ENCODE data around the gene KCNG2.
"Not testable (repeated sequence)": the region's sequence is repeated elsewhere in the genome, so short reads cannot be mapped to it uniquely, and the experiment has no call there.

KCNG2 gene

DNA sequence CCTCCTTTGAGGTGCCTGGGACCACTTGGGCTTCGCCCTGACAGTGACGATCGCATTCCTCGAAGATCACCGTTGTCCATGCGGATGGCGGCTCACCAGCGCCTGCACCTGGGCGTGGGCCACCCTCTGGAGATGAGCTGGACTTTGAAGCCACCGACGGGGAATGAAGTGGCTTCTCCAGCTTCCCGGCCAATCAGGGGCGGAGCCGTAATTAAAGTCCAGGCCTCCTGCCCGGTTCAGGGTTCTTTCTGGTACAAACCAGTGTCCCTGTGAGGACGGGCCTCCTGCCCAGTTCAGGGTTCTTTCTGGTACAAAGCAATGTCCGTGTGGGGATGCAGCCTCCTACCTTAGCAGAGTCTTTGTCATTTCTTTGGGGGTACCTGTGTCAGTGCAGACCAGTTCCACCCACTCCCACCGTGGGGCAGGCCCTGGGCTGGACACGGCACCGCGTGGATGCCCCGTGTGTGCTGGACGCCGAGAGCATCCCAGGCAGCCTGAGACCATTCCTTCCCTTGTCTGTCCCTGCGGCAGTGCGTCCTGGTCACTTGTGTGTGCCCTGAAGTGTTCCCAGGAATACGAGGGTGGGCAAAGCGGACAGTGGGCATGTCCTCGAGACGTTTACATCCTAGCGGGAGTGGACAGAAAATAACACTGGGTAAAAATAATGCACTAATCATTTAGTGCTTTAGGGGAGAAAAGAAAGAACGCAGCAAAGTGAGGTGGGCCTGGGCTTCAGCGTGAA, 55.0 kb downstream of the KCNG2 start:
- no peak for DNase-seq (ENCODE audit: low read depth, low spot score)

DNA sequence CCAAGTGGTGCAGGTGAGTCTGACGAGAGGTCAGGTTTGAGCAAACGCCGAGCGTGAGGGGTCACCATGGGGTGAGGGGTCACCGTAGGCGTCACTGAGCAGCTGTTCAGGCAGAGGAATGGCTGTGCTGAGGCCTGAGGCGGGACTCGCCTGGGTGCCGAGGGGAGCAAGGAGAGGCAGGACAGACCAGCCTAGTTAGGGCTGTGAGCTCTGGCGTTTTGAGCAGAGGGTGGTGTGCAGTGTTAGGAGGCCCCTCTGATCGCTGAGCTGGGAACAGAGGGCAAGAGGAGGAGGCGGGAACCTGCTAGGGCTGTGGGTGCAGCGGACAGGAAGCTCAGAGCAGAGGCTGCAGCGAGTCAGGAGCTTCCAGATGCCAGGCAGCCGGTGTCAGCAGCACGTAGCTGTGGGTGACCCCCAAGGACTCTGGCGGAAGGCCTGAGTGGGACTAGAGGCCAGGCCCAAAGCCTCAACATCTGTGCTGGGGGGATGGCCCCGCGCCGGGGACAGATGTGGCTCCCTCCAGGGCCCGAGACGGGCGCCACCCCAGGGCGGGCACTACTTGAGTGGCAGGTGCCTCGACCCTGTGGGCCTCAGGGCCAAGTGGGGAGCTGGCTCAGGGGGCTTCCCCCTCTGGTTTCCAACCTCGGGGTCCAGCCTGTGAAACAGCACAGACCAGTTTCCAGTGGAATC, 55.7 kb downstream of the KCNG2 start:
- DNase-seq (ENCODE audit: low read depth, low spot score) = no peak

DNA sequence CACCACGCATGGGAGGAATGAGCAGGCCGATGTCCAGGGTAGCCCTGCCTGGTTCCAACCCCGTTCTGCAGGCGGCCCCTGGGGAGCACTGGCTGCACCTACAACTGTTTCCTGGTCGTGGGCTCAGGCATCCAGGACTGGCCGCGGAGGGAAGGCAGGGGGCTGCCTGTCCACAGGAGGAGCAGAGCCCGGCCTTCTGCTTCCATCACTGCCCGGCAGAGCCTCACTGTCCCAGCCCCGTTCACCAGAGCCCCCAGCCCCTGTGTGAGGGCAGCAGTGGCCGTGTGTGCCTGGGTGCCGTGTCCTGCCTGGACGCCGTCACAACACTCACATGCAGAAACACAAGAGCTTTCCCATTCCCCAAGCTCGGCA, 56.2 kb downstream of the KCNG2 start:
- DNase-seq (ENCODE audit: low read depth, low spot score) = no peak

DNA sequence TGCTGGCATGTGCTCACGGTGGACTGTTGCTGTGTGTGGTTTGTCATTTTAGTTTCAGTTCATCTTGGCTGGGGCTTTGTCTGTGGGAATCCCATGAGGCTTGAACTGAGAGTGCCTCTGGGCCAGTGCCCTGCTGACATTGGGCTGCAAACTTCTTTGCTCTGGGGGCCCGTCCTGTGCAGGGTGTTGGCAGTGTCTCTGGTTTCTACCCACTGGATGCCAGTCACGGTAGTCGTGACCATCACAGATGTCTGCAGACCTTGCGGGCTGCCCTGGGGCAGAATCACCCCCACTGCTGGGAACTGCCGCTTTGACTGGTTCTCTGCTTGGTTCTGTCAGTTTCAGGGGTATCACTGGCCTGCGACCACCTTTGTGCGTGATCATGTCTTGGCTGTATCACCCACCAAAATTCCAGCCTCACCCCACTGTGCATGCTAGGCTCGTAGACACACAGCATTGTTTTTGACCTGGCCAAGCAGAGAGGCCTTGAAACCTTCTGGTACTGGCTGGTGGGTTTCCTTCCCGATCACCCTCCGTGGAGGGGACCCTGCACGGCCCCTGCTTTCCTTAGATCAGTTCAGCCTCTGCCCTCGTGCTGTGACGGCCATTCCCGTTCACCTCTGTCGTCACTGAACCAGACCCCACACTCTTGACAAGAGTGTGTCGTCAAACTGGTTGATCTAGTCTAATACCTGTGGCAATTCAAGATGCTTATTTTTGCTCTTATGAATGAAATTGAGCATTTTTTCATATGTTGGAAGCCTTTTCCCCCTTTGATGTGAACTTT, 57.6 kb downstream of the KCNG2 start:
- no peak for DNase-seq (ENCODE audit: low read depth, low spot score)

DNA sequence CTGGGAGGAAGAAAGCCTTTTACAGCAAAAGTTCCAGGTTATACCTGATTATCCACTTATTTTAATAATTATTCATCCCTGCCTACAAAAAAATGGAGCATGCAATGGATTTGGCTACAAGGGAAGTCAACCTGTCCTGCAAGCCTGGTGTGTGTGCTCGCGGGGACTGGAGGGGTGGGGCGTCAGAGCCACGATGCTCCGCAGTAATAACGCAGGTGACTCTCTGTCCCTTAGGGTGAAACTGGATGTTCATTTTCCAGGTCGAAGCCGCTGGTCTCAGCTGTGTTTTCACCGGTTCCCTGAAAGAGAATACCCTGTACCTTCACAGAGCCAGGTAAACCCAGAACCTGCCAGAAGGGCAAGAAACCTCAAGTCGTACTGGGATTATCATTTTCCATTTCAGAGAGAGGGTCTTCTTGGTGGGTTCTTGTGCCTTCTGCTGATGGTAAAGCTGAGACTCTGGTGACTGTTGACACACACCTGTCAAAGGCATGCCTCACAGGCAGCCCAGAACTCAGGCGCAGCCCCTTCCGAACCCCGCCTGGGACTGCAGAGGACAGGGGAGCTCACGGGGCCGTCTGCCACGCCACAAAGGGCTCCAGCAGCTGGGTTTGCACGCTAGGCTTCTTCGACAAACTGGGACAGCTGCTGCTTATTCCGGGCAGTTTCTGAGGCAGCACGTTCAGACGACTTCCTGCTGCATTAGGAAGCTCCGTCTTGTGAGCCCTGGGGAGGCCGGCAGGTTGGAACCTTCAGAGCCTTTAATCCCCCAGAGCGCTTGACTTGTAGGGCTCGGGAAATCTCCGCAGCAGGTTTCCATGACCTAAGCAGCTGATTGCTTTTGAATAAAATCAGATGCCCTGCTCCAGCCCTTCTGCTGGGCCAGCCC, 58.6 kb downstream of the KCNG2 start:
- no peak for DNase-seq (ENCODE audit: low read depth, low spot score)

DNA sequence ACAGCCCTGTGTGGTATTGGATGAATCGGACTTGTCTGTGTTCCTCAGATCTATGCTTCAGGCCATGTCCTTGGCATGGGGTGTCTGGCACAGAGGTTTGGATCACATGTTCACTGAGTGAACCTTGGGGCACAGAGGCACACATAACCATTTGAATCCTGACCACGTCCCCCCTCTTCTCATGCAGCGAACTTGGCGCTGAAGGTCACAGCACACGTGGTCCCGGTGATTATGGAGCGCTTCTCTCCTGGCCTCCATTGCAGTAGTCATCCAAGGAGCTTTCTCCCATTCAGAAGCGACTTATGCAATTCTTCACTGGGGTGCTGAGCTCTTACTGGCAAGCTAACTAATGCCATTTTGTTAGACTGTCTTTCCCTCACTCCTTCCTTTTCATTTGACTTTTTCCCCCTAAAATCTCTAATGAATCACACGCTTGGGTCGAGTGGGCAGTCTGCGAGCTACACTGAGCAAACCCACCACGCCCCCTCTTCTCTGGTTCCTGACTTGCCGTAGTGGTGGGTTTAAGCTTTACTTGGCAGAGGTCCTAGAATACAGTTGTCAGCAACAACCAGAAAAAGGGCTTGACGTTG, 59.4 kb downstream of the KCNG2 start:
- DNase-seq (ENCODE audit: low read depth, low spot score) = no peak

DNA sequence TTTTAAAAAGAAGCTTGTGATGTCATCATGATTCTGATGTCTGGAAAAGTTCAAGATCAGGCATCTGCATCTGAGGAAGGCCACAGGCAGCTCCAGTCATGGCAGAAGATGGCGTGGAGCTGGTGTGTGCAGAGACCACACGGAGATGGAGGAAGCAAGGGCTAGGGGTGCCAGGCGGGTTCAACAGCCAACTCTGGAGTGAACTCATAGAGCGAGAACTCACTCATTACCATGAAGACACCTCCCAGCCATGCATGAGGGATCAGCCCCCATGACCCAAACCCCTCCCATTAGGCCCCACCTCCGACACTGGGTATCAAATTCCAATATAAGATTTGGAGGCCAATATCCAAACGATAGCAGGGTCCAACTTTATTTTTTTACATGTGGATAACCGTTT, 61.6 kb downstream of the KCNG2 start:
- no peak for DNase-seq (ENCODE audit: low read depth, low spot score)

DNA sequence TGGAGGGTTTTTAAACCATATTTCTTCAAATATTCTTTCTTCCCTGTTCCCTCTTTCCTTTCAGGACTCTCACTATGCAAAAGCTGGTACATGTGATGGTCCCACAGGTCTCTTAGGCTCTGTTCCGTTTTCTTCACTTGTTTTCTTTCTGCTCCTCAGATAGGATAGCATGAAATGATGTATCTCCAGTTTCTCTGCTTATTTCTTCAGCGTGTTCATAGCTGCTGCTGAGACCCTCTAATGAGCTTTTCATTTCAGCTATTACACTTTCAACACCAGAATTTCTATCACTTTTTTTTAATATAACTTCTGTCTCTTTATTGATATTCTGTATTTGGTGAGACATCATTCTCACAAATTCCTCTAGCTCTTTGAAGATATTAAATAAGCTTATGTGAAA, 63.9 kb downstream of the KCNG2 start:
- no peak for DNase-seq (ENCODE audit: low read depth, low spot score)

DNA sequence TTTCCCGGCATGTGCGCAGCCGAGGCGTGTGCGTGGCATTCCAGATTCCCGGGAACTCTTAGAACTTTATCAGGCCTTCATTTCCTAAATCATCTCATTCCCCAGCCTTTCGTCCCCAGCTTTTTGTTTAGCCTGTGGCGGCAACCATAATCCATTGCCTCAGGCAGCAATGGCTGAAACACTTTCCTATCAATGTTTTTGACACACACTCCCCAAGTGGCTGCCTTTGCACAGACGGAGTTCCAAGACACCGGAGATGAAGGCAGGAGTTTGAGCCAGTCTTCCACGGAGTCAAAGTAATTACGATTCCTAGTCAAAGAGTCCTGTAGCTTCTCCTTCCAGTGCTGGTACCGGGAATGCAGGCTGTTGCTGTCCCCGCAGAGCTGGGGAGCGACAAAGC, 64.8 kb downstream of the KCNG2 start:
- no peak for DNase-seq (ENCODE audit: low read depth, low spot score)

DNA sequence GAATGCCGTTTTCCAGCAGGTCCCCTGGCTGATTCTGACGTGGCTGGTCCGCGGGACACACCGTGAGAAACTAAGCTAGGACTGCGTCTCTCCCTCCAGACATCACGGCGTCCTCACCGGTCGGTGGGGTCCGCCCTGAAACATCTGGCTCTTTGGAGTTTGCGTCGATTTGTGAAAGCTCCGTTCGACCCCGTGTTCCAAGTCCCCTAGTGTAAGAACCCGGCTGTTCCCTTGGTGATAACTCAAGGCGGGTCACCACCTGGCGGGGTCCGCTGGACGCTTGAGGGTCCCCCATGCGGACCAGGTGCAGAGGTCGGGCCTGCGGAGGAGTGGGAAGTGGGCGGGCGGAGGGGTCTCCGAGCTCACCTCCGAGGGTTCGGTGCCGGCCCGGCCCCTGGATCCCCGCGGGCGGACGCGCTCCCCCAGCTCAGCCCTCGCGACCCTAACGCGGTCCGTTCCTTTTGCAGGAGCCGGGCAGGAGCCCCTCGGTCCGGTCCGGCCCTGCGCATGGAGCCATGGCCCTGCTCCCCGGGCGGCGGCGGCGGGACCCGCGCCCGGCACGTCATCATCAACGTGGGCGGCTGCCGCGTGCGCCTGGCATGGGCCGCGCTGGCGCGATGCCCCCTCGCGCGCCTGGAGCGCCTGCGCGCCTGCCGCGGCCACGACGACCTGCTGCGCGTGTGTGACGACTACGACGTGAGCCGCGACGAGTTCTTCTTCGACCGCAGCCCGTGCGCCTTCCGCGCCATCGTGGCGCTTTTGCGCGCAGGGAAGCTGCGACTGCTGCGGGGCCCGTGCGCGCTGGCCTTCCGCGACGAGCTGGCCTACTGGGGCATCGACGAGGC, 65.6 kb downstream of the KCNG2 start:
- DNase-seq (ENCODE audit: low read depth, low spot score) = no peak

DNA sequence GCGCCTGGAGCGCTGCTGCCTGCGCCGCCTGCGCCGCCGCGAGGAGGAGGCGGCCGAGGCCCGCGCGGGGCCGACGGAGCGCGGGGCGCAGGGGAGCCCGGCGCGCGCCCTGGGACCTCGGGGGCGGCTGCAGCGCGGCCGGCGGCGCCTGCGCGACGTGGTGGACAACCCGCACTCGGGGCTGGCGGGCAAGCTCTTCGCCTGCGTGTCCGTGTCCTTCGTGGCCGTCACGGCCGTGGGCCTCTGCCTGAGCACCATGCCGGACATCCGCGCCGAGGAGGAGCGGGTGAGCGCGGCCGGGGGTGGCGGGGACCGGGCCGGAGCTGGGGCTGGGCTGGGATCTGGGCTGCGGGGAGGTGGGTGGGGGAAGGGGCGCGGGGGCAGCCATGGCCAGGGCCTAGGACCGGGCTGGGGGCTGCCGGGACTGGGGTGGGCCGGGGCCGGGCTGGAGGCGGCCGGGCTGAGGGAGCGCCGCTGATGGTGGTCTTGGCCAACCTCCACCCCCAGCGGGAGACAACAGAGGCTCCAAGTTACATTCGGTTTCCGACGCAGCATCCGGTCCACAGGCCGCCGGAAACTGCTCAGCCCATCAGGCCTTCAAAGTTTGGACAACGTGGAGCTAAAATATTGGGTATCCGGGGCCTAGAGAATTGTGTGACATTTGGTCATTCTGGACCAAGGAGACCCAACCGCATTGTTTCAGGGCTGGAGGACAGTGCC, 66.4 kb downstream of the KCNG2 start:
- DNase-seq (ENCODE audit: low read depth, low spot score) = no peak

DNA sequence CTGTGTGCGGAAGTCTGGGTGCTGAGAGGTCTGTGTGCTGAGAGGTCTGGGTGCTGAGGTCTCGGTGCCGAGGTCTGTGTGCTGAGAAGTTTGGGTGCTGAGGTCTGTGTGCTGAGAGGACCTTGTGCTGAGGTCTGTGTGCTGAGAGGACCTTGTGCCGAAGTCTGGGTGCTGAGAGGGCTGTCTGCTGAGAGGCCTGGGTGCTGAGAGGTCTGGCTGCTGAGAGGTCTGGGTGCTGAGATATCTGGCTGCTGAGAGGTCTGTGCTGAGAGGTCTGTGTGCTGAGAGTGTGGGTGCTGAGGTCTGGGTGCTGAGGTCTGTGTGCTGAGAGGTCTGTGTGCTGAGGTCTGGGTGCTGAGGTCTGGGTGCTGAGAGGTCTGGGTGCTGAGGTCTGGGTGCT, 67.2 kb downstream of the KCNG2 start:
- not testable (repeated sequence) for DNase-seq (ENCODE audit: low read depth, low spot score)

DNA sequence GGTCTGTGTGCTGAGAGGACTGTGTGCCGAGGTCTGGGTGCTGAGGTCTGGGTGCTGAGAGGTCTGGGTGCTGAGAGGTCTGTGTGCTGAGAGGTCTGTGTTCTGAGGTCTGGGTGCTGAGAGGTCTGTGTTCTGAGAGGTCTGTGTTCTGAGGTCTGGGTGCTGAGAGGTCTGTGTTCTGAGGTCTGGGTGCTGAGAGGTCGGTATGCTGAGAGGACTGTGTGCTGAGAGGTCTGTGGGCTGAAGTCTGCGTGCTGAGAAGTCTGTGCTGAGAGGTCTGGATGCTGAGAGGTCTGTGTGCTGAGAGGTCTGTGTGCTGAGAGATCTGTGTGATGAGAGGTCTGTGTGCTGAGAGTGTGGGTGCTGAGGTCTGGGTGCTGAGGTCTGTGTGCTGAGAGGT, 68.2 kb downstream of the KCNG2 start:
- DNase-seq (ENCODE audit: low read depth, low spot score) = not testable (repeated sequence)

DNA sequence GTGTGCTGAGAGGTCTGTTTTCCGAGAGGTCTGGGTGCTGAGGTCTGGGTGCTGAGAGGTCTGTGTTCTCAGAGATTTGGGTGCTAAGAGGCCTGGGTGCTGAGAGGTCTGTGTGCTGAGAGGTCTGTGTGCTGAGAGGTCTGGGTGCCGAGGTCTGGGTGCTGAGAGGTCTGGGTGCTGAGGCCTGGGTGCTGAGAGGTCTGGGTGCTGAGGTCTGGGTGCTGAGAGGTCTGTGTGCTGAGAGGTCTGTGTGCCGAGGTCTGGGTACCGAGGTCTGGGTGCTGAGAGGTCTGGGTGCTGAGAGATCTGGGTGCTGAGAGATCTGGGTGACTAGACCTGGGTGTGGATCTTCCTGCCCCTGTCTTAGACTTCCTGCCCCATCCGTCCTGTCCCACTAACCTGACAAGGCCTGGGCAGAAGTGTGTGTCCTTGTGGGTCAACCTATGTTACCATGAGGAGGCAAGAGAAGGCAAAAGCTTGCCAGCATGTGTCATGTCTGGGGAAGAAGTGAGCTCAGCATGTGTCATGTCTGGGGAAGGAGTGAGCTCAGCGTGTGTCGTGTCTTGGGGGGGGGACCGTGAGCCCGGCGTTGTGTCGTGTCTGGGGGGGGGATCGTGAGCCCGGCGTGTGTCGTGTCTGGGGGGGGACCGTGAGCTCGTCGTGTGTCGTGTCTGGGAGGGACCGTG, 69.3 kb downstream of the KCNG2 start:
- no peak for DNase-seq (ENCODE audit: low read depth, low spot score)

DNA sequence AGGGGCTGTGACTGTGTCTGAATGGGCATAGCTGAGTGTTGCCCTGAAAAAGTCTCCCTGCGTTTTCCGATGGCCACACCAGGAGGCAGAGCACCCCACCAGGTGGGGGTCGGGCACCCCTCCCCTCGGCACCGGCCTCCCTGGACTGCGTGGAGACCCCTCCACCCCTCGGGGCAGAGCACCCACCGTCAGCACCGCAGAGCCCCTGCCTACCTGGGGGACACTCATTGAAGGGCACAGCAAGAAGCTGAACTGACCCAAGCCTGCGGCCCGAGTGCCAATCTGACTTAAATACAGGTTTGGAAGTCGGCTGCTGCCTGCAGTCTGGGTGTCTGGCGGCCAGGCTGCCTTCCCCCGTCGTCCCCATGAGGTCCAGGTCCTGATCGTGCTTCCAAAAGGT, 69.9 kb downstream of the KCNG2 start:
- no peak for DNase-seq (ENCODE audit: low read depth, low spot score)

DNA sequence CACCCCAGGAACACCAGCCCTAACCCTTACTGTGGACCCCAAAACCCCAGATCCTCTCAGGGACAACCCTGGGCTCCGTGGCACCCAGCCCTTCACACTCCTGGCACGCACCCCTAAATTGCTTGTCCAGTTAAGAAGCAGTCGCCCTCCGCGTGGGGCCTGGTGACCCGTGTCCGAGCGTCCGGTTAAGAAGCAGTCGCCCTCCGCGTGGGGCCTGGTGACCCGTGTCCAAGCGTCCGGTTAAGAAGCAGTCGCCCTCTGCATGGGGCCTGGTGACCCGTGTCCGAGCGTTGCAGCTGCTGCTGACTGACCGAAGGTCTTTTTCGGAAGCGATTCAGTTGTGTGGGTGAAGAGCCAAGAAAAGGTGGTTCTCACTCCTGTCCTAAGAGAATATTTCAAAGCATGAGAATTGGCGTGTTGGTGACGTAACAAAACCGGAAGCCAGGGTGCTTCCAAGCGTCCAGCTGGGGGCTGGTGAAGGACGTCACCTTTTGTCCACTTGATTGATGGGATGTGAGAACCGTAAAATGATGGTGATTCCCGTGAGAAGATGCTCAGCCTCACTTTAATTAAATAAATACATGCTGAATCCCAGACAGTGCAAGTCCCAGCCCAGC, 70.5 kb downstream of the KCNG2 start:
- DNase-seq (ENCODE audit: low read depth, low spot score) = no peak

DNA sequence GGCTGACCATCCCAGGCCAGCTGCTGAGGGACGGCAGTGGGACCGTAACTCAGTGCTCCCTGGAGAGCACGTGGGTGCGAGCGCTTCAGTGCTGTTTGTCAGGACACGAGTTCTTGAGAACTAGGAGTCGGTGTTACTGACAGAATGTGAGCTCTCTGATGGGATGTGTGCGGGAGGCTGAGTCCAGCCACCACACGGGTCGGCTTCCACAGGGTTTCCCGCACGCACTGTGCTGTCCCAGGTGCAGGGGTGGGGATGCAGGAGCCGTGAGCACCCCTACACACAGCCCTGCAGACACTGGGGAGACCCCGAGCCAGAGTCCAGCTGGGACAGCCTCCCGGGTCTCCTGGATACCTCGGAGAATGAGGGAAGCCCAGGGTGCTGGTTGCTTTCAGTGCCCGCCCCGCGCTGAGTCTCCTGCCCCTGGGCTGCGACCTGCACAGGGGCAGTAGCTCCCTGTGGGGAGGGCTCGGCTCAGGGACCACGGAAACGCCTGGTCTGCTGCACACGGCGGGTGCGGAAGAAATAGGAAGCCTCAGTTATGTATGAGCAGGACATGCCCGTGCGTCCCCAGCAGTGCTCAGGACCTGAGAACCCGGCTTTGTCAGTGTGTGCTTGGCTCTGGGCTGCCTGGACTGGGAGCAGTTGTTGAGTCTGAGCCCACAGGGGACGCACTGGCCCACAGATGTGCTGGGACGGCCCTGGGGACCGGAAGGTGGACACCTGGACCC, 71.2 kb downstream of the KCNG2 start:
- no peak for DNase-seq (ENCODE audit: low read depth, low spot score)
